A549 (cell line): ENCODE measurements around the gene CRYZ.

Source experiments
- CTCF ChIP-seq: fragments of >200 bp; sonication (Bioruptor Twin); formaldehyde crosslinking; IDR thresholded peaks from 3 replicates; pipeline ENCODE4 v1.5.1; 2016
- KDM1A ChIP-seq: fragments of 200-600 bp; sonication (generic); IDR thresholded peaks from 2 replicates; pipeline ENCODE4 v1.6.1; 2016; ENCODE audit warnings: low read depth, mild to moderate bottlenecking
- PBX3 ChIP-seq: IDR thresholded peaks from 2 replicates; pipeline ENCODE4 v1.6.1; 2012
- PHF8 ChIP-seq: fragments of 200-600 bp; sonication (generic); IDR thresholded peaks from 2 replicates; pipeline ENCODE4 v1.6.1; 2016; ENCODE audit warnings: low read depth, mild to moderate bottlenecking, antibody characterized with exemption, moderate library complexity, borderline replicate concordance
- POLR2A ChIP-seq: IDR thresholded peaks from 2 replicates; pipeline ENCODE4 v1.6.1; 2012; ENCODE audit warnings: mild to moderate bottlenecking, low read length
- RCOR1 ChIP-seq: fragments of 150-350 bp; IDR thresholded peaks from 2 replicates; pipeline ENCODE4 v1.6.1; 2014; ENCODE audit warnings: antibody characterized with exemption, low read length, low read depth
- TF ChIP-seq, protein P1 (sequence below): fragments of 200-600 bp; sonication (generic); IDR thresholded peaks from 2 replicates; pipeline ENCODE4 v1.6.1; 2016; ENCODE audit warnings: antibody characterized with exemption, mild to moderate bottlenecking, moderate library complexity

DNA sequence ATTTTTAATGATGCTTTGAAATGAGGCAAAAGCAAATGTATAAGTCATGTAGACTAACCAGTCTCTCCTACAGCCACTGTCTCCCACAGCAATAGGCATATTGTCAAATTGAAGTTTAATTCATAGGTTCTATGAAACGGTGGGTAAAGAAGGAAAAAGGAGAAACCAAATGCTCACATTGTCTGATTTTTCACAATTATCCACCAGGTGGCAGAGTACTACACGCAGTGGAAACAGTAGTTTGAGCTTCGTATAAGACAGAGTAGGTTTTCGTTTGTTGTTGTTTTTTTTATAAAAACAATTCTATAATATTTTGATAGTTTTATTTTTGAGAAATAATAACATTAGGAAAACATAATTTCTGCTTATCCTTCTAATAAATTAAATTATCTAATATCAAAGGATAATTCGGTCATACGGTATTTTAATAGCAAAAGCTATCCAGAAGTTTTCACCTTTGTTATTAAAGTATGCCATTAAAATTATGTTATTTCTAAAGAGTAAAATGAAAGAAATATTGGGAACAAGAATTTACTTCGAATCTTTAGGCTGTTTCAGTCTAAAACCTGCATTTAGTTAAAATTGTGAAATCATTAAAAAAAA, 39.2 kb upstream of the CRYZ start:
- no peak for TF ChIP-seq PHF8
- TF ChIP-seq, protein P1, sequence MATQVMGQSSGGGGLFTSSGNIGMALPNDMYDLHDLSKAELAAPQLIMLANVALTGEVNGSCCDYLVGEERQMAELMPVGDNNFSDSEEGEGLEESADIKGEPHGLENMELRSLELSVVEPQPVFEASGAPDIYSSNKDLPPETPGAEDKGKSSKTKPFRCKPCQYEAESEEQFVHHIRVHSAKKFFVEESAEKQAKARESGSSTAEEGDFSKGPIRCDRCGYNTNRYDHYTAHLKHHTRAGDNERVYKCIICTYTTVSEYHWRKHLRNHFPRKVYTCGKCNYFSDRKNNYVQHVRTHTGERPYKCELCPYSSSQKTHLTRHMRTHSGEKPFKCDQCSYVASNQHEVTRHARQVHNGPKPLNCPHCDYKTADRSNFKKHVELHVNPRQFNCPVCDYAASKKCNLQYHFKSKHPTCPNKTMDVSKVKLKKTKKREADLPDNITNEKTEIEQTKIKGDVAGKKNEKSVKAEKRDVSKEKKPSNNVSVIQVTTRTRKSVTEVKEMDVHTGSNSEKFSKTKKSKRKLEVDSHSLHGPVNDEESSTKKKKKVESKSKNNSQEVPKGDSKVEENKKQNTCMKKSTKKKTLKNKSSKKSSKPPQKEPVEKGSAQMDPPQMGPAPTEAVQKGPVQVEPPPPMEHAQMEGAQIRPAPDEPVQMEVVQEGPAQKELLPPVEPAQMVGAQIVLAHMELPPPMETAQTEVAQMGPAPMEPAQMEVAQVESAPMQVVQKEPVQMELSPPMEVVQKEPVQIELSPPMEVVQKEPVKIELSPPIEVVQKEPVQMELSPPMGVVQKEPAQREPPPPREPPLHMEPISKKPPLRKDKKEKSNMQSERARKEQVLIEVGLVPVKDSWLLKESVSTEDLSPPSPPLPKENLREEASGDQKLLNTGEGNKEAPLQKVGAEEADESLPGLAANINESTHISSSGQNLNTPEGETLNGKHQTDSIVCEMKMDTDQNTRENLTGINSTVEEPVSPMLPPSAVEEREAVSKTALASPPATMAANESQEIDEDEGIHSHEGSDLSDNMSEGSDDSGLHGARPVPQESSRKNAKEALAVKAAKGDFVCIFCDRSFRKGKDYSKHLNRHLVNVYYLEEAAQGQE = no peak
- no peak for TF ChIP-seq RCOR1
- TF ChIP-seq KDM1A = no peak
- TF ChIP-seq CTCF = peak; percentile 66
- no peak for TF ChIP-seq PBX3
- TF ChIP-seq POLR2A = no peak
